Measurements from ENCODE around the gene GSX2.

DNA sequence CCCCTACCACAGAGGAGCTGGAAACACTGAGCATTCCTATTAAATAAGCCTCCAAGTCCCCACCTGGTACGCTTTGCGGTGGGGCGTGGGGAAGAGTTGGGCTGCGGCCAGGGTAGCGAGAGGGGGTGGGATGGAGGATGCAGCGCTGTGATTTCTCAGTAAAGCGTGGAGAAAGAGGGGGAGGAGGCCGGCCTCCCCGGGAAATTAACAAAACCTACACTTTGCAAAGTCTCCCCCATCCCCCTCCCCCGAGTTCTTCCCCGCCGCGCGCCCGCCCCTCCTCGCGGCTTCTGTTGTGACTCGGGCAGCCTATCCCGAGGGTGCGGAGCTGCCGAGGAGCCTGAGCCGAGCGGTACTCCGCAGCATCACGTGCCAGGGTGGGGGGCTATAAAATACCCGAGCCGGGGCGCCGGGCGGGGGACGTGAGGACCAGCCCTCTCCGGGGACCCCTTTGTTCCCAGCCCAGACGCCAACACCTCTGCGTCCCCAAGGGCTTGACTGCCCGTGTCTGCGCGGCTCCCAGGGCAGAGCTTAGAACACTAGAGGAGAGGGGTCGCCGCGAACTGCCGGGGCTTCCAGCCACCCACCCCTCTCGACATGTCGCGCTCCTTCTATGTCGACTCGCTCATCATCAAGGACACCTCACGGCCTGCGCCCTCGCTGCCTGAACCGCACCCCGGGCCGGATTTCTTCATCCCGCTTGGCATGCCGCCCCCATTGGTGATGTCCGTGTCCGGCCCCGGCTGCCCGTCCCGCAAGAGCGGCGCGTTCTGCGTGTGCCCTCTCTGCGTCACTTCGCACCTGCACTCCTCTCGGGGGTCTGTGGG lies at the start of gene GSX2:
- TF ChIP-seq, protein P1, sequence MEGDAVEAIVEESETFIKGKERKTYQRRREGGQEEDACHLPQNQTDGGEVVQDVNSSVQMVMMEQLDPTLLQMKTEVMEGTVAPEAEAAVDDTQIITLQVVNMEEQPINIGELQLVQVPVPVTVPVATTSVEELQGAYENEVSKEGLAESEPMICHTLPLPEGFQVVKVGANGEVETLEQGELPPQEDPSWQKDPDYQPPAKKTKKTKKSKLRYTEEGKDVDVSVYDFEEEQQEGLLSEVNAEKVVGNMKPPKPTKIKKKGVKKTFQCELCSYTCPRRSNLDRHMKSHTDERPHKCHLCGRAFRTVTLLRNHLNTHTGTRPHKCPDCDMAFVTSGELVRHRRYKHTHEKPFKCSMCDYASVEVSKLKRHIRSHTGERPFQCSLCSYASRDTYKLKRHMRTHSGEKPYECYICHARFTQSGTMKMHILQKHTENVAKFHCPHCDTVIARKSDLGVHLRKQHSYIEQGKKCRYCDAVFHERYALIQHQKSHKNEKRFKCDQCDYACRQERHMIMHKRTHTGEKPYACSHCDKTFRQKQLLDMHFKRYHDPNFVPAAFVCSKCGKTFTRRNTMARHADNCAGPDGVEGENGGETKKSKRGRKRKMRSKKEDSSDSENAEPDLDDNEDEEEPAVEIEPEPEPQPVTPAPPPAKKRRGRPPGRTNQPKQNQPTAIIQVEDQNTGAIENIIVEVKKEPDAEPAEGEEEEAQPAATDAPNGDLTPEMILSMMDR (IDR thresholded peaks at IDR 0.05 in 8 of 11, conservative IDR thresholded peaks at IDR 0.05 in 3 of 11): no peak
- TF ChIP-seq POLR2A (IDR thresholded peaks at IDR 0.05) (no peak), POLR2AphosphoS5 (IDR thresholded peaks at IDR 0.05) (no peak)
